K562 (cell line): Measurements from ENCODE around the gene HOXB8. TPM values are rescaled to one million over a fixed set of nuclear protein-coding genes. Genes with fewer than 3 reads are reported as not detected.

Source experiments
- ARHGAP35 ChIP-seq: fragments of 450-650 bp; IDR thresholded peaks from 2 replicates; pipeline ENCODE4 v1.6.1; 2018; ENCODE audit not compliant: partially characterized antibody
- CCNT2 ChIP-seq: IDR thresholded peaks from 2 replicates; pipeline ENCODE4 v1.6.1; 2011; ENCODE audit warnings: borderline replicate concordance, low read depth, mild to moderate bottlenecking, moderate library complexity, mixed read lengths, low read length; ENCODE audit not compliant: insufficient read length; ENCODE audit errors: extremely low read depth
- CREM ChIP-seq: IDR thresholded peaks from 2 replicates; pipeline ENCODE4 v1.6.1; 2014; ENCODE audit warnings: antibody characterized with exemption, low read depth
- FOXP1 ChIP-seq: sonication (generic); formaldehyde crosslinking; IDR thresholded peaks from 2 replicates; pipeline ENCODE4 v1.8.0; 2022; ENCODE audit warnings: mild to moderate bottlenecking, missing genetic modification reagents
- NFATC3 ChIP-seq: fragments of 450-650 bp; IDR thresholded peaks from 2 replicates; pipeline ENCODE4 v1.6.1; 2017; ENCODE audit warnings: mild to moderate bottlenecking
- NFIC ChIP-seq: fragments of 450-650 bp; IDR thresholded peaks from 2 replicates; pipeline ENCODE4 v1.6.1; 2017; ENCODE audit warnings: mild to moderate bottlenecking, inconsistent platforms
- NR2C2 ChIP-seq, 2 experiments: fragments of 200-800 bp in 1 of 2; sonication (Bioruptor generic) in 1 of 2; sonication (generic) in 1 of 2; formaldehyde crosslinking in 1 of 2; IDR thresholded peaks; 2 replicates each; pipeline versions ENCODE4 v1.6.1 to v1.8.0; 2016 to 2022; ENCODE audit warnings: mild to moderate bottlenecking in 1 of 2, missing compliant biosample characterization in 1 of 2, missing genetic modification characterization in 1 of 2, missing genetic modification reagents in 1 of 2
- PCBP1 ChIP-seq: fragments of 200-400 bp; formaldehyde crosslinking; IDR thresholded peaks from 2 replicates; pipeline ENCODE4 v1.6.1; 2018; ENCODE audit warnings: mild to moderate bottlenecking, low read depth, low read length; ENCODE audit not compliant: poor library complexity, severe bottlenecking
- POLR2G ChIP-seq: fragments of 200-400 bp; formaldehyde crosslinking; IDR thresholded peaks from 2 replicates; pipeline ENCODE4 v1.6.1; 2017; ENCODE audit warnings: low read depth, mild to moderate bottlenecking, antibody characterized with exemption, low read length, moderate library complexity
- PTRF ChIP-seq: fragments of 450-650 bp; IDR thresholded peaks from 2 replicates; pipeline ENCODE4 v1.6.1; 2016; ENCODE audit warnings: mild to moderate bottlenecking, missing genetic modification characterization, missing compliant biosample characterization
- PTTG1 ChIP-seq: fragments of 450-650 bp; IDR thresholded peaks from 2 replicates; pipeline ENCODE4 v1.6.1; 2016; ENCODE audit warnings: low read depth, mild to moderate bottlenecking, missing genetic modification characterization, missing compliant biosample characterization
- SMARCA5 ChIP-seq: fragments of 450-650 bp; IDR thresholded peaks from 2 replicates; pipeline ENCODE4 v1.6.1; 2016
- TAF9B ChIP-seq: fragments of 450-650 bp; IDR thresholded peaks from 2 replicates; pipeline ENCODE4 v1.6.1; 2018; ENCODE audit warnings: mild to moderate bottlenecking; ENCODE audit not compliant: partially characterized antibody
- TBP ChIP-seq: optimal IDR thresholded peaks from 2 replicates; pipeline ENCODE3; 2011; ENCODE audit warnings: low read depth, low read length, improper control_type of control experiment
- ZNF133 ChIP-seq: fragments of 250-450 bp; sonication (Bioruptor Pico); IDR thresholded peaks from 2 replicates; pipeline ENCODE4 v1.4.0; 2020; ENCODE audit warnings: mild to moderate bottlenecking
- polyA plus RNA-seq, 8 experiments: library from polyadenylated mRNA; depleted of rRNA in 4 of 8; stranded (reverse) in 5 of 8; unstranded in 3 of 8; fragments of >200 nt; fragmentation: Nextera tagmentation in 2 of 8; fragmentation: Illumina TruSeq in 1 of 8; extraction: Ambion mirVana in 2 of 8; extraction: Trizol in 1 of 8; gene quantifications; 2 replicates each; pipeline versions ENCODE4 v1.2.1 to v1.2.3, GENCODE V29; 2011 to 2014; ENCODE audit warnings: inconsistent platforms in 1 of 8, missing spikeins in 1 of 8
- total RNA-seq, 7 experiments: library from RNA; depleted of rRNA in 6 of 7; stranded (reverse); fragments of >200 nt in 6 of 7; fragmentation: Illumina TruSeq in 2 of 7; extraction: Trizol in 2 of 7; gene quantifications; 2 replicates each; pipeline versions ENCODE4 v1.2.1 to v1.2.3, GENCODE V29; 2011 to 2021; ENCODE audit warnings: low replicate concordance in 1 of 7
- TF ChIP-seq, protein P1 (sequence below): fragments of 450-650 bp; IDR thresholded peaks from 2 replicates; pipeline ENCODE4 v1.6.1; 2017; ENCODE audit warnings: antibody characterized with exemption, mild to moderate bottlenecking
- TF ChIP-seq, protein P2 (sequence below): fragments of 250-450 bp; sonication (Bioruptor Pico); IDR thresholded peaks from 2 replicates; pipeline ENCODE4 v1.8.0; 2021; ENCODE audit warnings: mild to moderate bottlenecking, moderate library complexity
- TF ChIP-seq, protein P3 (sequence below): sonication (generic); formaldehyde crosslinking; IDR thresholded peaks from 2 replicates; pipeline ENCODE4 v1.8.1; 2023; ENCODE audit warnings: missing genetic modification reagents, mild to moderate bottlenecking, borderline replicate concordance

Gene HOXB8
- total and polyA plus RNA-seq, 9 of the 15 experiments (the other 6 are each of a cell fraction or from before 2014, with no cell fraction given): 0.52 to 23.8 (median 3.6) TPM

DNA sequence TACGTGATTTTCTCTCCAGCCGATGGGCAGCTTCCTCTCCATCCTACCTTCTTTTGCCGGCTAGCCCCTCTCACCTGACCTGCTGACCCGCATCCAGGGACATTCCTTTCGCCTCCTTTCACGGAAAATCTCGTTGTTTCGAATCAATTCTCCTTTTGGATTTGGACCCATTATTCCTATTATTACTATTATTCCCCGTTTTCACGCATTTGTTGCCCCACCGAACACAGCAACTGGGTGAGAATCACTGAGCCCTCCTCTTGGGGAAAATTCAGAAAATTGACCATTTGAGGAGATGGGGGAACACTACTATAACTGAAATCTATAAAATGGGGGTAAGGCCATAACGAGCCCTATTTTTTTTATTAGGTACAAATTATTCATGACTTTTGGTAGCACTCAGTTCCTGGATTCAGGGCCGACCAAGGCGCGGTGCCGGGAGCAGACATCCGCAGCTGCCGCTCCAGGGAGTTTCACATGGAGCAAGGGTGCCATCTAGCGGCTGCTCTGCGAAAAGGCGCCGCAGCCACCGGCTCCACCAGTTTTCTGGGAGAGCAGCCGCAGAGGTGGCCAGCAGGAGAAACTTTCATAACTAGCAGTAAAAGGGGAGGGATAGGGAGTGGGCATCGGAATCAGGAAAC, 3.3 kb upstream of the HOXB8 start (continued):
- TF ChIP-seq TAF9B (no peak), SMARCA5 (no peak), NFATC3 (no peak), PTTG1 (tag) (no peak), FOXP1 (CRISPR knock-in tag) (no peak), CCNT2 (no peak), PTRF (no peak), CREM (no peak), ZNF133 (CRISPR knock-in tag) (no peak), NR2C2 (CRISPR knock-in tag; IDR thresholded peaks at IDR 0.05) (no peak), NR2C2 (tag; IDR thresholded peaks at IDR 0.05) (no peak), ARHGAP35 (no peak), NFIC (no peak), PCBP1 (no peak), POLR2G (no peak), TBP (peak; percentile 32)
- TF ChIP-seq, protein P1, sequence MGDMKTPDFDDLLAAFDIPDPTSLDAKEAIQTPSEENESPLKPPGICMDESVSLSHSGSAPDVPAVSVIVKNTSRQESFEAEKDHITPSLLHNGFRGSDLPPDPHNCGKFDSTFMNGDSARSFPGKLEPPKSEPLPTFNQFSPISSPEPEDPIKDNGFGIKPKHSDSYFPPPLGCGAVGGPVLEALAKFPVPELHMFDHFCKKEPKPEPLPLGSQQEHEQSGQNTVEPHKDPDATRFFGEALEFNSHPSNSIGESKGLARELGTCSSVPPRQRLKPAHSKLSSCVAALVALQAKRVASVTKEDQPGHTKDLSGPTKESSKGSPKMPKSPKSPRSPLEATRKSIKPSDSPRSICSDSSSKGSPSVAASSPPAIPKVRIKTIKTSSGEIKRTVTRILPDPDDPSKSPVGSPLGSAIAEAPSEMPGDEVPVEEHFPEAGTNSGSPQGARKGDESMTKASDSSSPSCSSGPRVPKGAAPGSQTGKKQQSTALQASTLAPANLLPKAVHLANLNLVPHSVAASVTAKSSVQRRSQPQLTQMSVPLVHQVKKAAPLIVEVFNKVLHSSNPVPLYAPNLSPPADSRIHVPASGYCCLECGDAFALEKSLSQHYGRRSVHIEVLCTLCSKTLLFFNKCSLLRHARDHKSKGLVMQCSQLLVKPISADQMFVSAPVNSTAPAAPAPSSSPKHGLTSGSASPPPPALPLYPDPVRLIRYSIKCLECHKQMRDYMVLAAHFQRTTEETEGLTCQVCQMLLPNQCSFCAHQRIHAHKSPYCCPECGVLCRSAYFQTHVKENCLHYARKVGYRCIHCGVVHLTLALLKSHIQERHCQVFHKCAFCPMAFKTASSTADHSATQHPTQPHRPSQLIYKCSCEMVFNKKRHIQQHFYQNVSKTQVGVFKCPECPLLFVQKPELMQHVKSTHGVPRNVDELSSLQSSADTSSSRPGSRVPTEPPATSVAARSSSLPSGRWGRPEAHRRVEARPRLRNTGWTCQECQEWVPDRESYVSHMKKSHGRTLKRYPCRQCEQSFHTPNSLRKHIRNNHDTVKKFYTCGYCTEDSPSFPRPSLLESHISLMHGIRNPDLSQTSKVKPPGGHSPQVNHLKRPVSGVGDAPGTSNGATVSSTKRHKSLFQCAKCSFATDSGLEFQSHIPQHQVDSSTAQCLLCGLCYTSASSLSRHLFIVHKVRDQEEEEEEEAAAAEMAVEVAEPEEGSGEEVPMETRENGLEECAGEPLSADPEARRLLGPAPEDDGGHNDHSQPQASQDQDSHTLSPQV: no peak
- TF ChIP-seq, protein P2, sequence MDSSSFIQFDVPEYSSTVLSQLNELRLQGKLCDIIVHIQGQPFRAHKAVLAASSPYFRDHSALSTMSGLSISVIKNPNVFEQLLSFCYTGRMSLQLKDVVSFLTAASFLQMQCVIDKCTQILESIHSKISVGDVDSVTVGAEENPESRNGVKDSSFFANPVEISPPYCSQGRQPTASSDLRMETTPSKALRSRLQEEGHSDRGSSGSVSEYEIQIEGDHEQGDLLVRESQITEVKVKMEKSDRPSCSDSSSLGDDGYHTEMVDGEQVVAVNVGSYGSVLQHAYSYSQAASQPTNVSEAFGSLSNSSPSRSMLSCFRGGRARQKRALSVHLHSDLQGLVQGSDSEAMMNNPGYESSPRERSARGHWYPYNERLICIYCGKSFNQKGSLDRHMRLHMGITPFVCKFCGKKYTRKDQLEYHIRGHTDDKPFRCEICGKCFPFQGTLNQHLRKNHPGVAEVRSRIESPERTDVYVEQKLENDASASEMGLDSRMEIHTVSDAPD: no peak
- TF ChIP-seq, protein P3, sequence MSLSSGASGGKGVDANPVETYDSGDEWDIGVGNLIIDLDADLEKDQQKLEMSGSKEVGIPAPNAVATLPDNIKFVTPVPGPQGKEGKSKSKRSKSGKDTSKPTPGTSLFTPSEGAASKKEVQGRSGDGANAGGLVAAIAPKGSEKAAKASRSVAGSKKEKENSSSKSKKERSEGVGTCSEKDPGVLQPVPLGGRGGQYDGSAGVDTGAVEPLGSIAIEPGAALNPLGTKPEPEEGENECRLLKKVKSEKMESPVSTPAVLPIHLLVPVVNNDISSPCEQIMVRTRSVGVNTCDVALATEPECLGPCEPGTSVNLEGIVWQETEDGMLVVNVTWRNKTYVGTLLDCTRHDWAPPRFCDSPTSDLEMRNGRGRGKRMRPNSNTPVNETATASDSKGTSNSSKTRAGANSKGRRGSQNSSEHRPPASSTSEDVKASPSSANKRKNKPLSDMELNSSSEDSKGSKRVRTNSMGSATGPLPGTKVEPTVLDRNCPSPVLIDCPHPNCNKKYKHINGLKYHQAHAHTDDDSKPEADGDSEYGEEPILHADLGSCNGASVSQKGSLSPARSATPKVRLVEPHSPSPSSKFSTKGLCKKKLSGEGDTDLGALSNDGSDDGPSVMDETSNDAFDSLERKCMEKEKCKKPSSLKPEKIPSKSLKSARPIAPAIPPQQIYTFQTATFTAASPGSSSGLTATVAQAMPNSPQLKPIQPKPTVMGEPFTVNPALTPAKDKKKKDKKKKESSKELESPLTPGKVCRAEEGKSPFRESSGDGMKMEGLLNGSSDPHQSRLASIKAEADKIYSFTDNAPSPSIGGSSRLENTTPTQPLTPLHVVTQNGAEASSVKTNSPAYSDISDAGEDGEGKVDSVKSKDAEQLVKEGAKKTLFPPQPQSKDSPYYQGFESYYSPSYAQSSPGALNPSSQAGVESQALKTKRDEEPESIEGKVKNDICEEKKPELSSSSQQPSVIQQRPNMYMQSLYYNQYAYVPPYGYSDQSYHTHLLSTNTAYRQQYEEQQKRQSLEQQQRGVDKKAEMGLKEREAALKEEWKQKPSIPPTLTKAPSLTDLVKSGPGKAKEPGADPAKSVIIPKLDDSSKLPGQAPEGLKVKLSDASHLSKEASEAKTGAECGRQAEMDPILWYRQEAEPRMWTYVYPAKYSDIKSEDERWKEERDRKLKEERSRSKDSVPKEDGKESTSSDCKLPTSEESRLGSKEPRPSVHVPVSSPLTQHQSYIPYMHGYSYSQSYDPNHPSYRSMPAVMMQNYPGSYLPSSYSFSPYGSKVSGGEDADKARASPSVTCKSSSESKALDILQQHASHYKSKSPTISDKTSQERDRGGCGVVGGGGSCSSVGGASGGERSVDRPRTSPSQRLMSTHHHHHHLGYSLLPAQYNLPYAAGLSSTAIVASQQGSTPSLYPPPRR (CRISPR knock-in tag): no peak
